SK-N-SH (cell line): ENCODE data around the gene BCL7B. TPM values are rescaled to one million over a fixed set of nuclear protein-coding genes. Genes with fewer than 3 reads are reported as not detected.
"Not testable (repeated sequence)": the region's sequence is repeated elsewhere in the genome, so short reads cannot be mapped to it uniquely, and the experiment has no call there.

ENCODE experiments used
- CTCF ChIA-PET: fragments of 300-600, 350-600 bp; formaldehyde crosslinking; extraction: SDS; loops from one replicate; lab custom pipeline; 2021; lab: Yijun Ruan, JAX
- POLR2A ChIA-PET: fragments of 350-600 bp; sonication (Branson Sonifier 250); formaldehyde crosslinking; extraction: SDS; loops from one replicate; lab custom pipeline; 2020; ENCODE audit warnings: antibody characterized with exemption, inconsistent platforms; lab: Yijun Ruan, JAX
- DNase-seq: peaks from one replicate; pipeline ENCODE4 v3.0.0; 2012
- H2AFZ ChIP-seq: fragments of 200-600 bp; sonication (generic); 2 replicates; pipeline ENCODE4 v1.8.1; 2016; ENCODE audit warnings: antibody characterized with exemption, mild to moderate bottlenecking, low read depth
- H3F3A ChIP-seq: fragments of 200-600 bp; sonication (generic); replicated peaks from 2 replicates; pipeline ENCODE3; 2016; ENCODE audit warnings: antibody characterized with exemption, mild to moderate bottlenecking; ENCODE audit not compliant: insufficient read depth
- H3K27ac ChIP-seq, 2 experiments: fragments of 200-500 bp in 1 of 2; fragments of 200-600 bp in 1 of 2; sonication (Bioruptor generic) in 1 of 2; sonication (generic), shearing (Covaris generic) in 1 of 2; 2 replicates each; pipeline versions ENCODE4 v1.5.1 to v1.6.1; 2014 to 2016; ENCODE audit warnings: low read depth in 2 of 2, inconsistent platforms in 1 of 2, low read length in 1 of 2, mild to moderate bottlenecking in 1 of 2, mixed read lengths in 1 of 2
- H3K27me3 ChIP-seq: fragments of 200-600 bp; sonication (generic), shearing (Covaris generic); 2 replicates; pipeline ENCODE4 v1.6.1; 2016; ENCODE audit warnings: mixed run types; ENCODE audit not compliant: insufficient read depth
- H3K36me3 ChIP-seq, 2 experiments: fragments of 200-500 bp in 1 of 2; fragments of 200-600 bp in 1 of 2; sonication (Bioruptor generic) in 1 of 2; sonication (generic) in 1 of 2; replicated peaks in 1 of 2; 2 replicates each; pipeline versions ENCODE3 to v1.5.1; 2014 to 2016; ENCODE audit warnings: low read length in 1 of 2, mild to moderate bottlenecking in 1 of 2; ENCODE audit not compliant: insufficient read depth in 2 of 2, control insufficient read depth in 1 of 2
- H3K4me1 ChIP-seq, 2 experiments: fragments of 200-500 bp in 1 of 2; fragments of 200-600 bp in 1 of 2; sonication (Bioruptor generic) in 1 of 2; sonication (generic), shearing (Covaris generic) in 1 of 2; 2 replicates each; pipeline versions ENCODE4 v1.5.1 to v1.6.1; 2014 to 2016; ENCODE audit warnings: low read depth in 1 of 2, low read length in 1 of 2, mixed run types in 1 of 2; ENCODE audit not compliant: insufficient read depth in 2 of 2, control insufficient read depth in 1 of 2
- H3K4me2 ChIP-seq: fragments of 200-600 bp; sonication (generic), shearing (Covaris generic); 2 replicates; pipeline ENCODE4 v1.6.1; 2017; ENCODE audit warnings: mixed run types
- H3K4me3 ChIP-seq, 2 experiments: fragments of 200-500 bp in 1 of 2; fragments of 200-600 bp in 1 of 2; sonication (Bioruptor generic) in 1 of 2; sonication (generic), shearing (Covaris generic) in 1 of 2; 2 replicates each; pipeline versions ENCODE4 v1.5.1 to v1.8.1; 2014 to 2016; ENCODE audit warnings: low read depth in 2 of 2, inconsistent platforms in 1 of 2, low read length in 1 of 2, mild to moderate bottlenecking in 1 of 2, mixed read lengths in 1 of 2, moderate library complexity in 1 of 2
- H3K79me2 ChIP-seq: fragments of 200-600 bp; sonication (generic); 2 replicates; pipeline ENCODE4 v1.8.1; 2017; ENCODE audit warnings: mild to moderate bottlenecking; ENCODE audit not compliant: insufficient read depth
- H3K9ac ChIP-seq: fragments of 200-600 bp; sonication (generic); 2 replicates; pipeline ENCODE4 v1.6.1; 2017; ENCODE audit warnings: mixed run types
- H3K9me2 ChIP-seq: fragments of 200-600 bp; sonication (generic); 2 replicates; pipeline ENCODE4 v1.6.1; 2017; ENCODE audit warnings: mixed run types
- H3K9me3 ChIP-seq: fragments of 200-600 bp; sonication (generic); 2 replicates; pipeline ENCODE4 v1.6.1; 2017; ENCODE audit warnings: mixed run types, mild to moderate bottlenecking, moderate library complexity
- H4K20me1 ChIP-seq: fragments of 200-600 bp; sonication (generic); 2 replicates; pipeline ENCODE4 v1.6.1; 2017; ENCODE audit warnings: mild to moderate bottlenecking, mixed run types; ENCODE audit not compliant: insufficient read depth
- ELF1 ChIP-seq: IDR thresholded peaks from 2 replicates; pipeline ENCODE4 v1.4.0; 2012
- EP300 ChIP-seq, 2 experiments: IDR thresholded peaks; 2 replicates each; pipeline versions ENCODE4 v1.4.0 to v1.6.1; 2012; ENCODE audit warnings: borderline replicate concordance in 1 of 2, low read depth in 1 of 2, low read length in 1 of 2
- FOSL2 ChIP-seq: IDR thresholded peaks from 2 replicates; pipeline ENCODE4 v1.4.0; 2012; ENCODE audit warnings: low read depth, mild to moderate bottlenecking, moderate library complexity, borderline replicate concordance
- FOXM1 ChIP-seq: IDR thresholded peaks from 2 replicates; pipeline ENCODE4 v1.4.0; 2012; ENCODE audit warnings: low read depth, mild to moderate bottlenecking
- REST ChIP-seq: IDR thresholded peaks from 2 replicates; pipeline ENCODE4 v1.6.1; 2012; ENCODE audit warnings: mild to moderate bottlenecking, low read depth, low read length, moderate library complexity
- RFX5 ChIP-seq: IDR thresholded peaks from 2 replicates; pipeline ENCODE4 v1.6.1; 2012; ENCODE audit warnings: mild to moderate bottlenecking, improper control_type of control experiment, low read length
- TEAD4 ChIP-seq: IDR thresholded peaks from 2 replicates; pipeline ENCODE4 v1.4.0; 2012; ENCODE audit warnings: mild to moderate bottlenecking, borderline replicate concordance; ENCODE audit not compliant: insufficient read depth
- WGBS: methylation state at CpG from one replicate; pipeline ENCODE4 v1.1.6; 2017; ENCODE audit warnings: low lambda C conversion rate; 5-methylcytosine and 5-hydroxymethylcytosine counted together
- polyA plus RNA-seq, 3 experiments: library from polyadenylated mRNA; depleted of rRNA; stranded (reverse); fragments of >200 nt; gene quantifications; 2 replicates each; pipeline ENCODE4 v1.2.3, GENCODE V29; 2012
- TF ChIP-seq, protein P1 (sequence below): IDR thresholded peaks from 2 replicates; pipeline ENCODE4 v1.4.0; 2012; ENCODE audit warnings: low read depth, borderline replicate concordance
- TF ChIP-seq, protein P2 (sequence below): fragments of 150-350 bp; IDR thresholded peaks from 2 replicates; pipeline ENCODE4 v1.6.1; 2017; ENCODE audit warnings: antibody characterized with exemption, low read length, low read depth, borderline replicate concordance

BCL7B gene
- polyA plus RNA-seq, 1 of the 3 experiments (the other 2 are of a cell fraction) = 114 TPM

GRCh38 chr7:73567846-73568685 lies 10.6 kb upstream of the BCL7B start (continued):
- TF ChIP-seq REST (0 out of 2 replicates have a peak, but pooled peaks have one; percentile 4), ELF1 (peak; percentile 35; the same call in 1 of the 2 replicates)
- TF ChIP-seq, protein P1, sequence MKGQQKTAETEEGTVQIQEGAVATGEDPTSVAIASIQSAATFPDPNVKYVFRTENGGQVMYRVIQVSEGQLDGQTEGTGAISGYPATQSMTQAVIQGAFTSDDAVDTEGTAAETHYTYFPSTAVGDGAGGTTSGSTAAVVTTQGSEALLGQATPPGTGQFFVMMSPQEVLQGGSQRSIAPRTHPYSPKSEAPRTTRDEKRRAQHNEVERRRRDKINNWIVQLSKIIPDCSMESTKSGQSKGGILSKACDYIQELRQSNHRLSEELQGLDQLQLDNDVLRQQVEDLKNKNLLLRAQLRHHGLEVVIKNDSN = no peak

DNA sequence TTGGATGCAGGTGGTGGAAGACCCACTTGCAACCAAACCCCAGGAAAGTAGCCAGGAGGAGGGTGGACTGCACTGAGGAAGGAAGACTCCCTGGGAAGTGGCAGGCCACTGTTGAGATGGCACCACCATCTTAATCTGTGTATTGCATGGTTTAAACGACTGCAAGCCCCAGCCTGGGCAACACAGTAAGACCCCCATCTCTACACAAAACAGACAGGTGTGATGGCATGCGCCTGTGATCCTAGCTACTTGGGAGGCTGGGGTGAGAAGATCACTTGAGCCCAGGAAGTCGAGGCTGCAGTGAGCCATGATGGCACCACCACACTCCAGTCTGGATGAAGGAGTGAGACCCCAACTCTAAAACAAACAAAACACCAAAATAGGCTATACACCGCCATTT lies 9.7 kb upstream of the BCL7B start:
- CTCF ChIA-PET = interaction anchor here (1.1 to 3.2 kb wide), 3 partner anchors 11 to 167 kb away, joined by 3 to 12 read pairs (median 5); partner anchors contain the start of gene TBL2
- H3K4me2 ChIP-seq = no peak overlapping the region
- POLR2A ChIA-PET = no interaction called here
- H3K9me3 ChIP-seq = no peaks in the 10 kb centered on the region
- H3K9me2 ChIP-seq = no peaks in the 10 kb centered on the region
- no peak for TF ChIP-seq ELF1
- TF ChIP-seq EP300 (IDR thresholded peaks at IDR 0.05; ENCODE audit: borderline replicate concordance in 1 of 2, low read depth in 1 of 2, low read length in 1 of 2) = no peak
- TF ChIP-seq, protein P2, sequence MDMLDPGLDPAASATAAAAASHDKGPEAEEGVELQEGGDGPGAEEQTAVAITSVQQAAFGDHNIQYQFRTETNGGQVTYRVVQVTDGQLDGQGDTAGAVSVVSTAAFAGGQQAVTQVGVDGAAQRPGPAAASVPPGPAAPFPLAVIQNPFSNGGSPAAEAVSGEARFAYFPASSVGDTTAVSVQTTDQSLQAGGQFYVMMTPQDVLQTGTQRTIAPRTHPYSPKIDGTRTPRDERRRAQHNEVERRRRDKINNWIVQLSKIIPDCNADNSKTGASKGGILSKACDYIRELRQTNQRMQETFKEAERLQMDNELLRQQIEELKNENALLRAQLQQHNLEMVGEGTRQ = no peak
- no peak for TF ChIP-seq FOXM1
- no peak for TF ChIP-seq TEAD4
- no peak for TF ChIP-seq RFX5
- no peak; the same call in 1 of the 2 replicates for TF ChIP-seq FOSL2
- TF ChIP-seq, all 33 proteins: peak for 0
- H2AFZ ChIP-seq = no peak overlapping the region
- H4K20me1 ChIP-seq = no peaks in the 10 kb centered on the region
- no peak overlapping the region for H3K27ac ChIP-seq
- no peaks in the 10 kb centered on the region; the same call in 1 of the 2 replicates for H3K79me2 ChIP-seq
- H3K9ac ChIP-seq = no peak overlapping the region
- no peaks in the 10 kb centered on the region for H3K4me1 ChIP-seq
- no peaks in the 10 kb centered on the region for H3K27me3 ChIP-seq
- H3F3A ChIP-seq = peaks cover 24% of the 10 kb centered on the region
- H3K4me3 ChIP-seq = no peak overlapping the region
- 62% methylated on average over 4 of the region's 4 CpGs for WGBS
- no peak for DNase-seq
- peaks cover 29 to 34% of the 10 kb centered on the region in 2 experiments for H3K36me3 ChIP-seq

DNA sequence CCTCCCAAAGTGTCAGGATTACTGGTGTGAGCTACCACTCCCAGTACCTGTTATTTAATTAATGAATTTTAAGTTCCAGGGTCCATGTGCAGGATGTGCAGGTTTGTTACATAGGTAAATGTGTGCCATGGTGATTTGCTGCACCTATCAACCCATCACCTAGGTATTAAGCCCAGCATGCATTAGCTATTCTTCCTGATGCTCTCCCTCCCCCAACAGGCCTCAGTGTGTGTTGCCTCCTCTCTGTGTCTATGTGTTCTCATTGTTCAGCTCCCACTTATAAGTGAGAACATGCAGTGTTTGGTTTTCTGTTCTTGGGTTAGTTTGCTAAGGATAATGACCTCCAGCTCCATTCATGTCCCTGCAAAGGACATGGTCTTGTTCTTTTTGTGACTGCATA lies 8.9 kb upstream of the BCL7B start:
- peak overlapping the region in 1 of 2 experiments; percentile 21; a peak in 1 of 4 replicates for H3K4me3 ChIP-seq
- peak overlapping the region; percentile 46 for H3K4me2 ChIP-seq
- not testable (repeated sequence) for H3K4me1 ChIP-seq, H3K9me2 ChIP-seq, DNase-seq, H4K20me1 ChIP-seq, H2AFZ ChIP-seq, H3K9ac ChIP-seq, H3K9me3 ChIP-seq, H3K79me2 ChIP-seq, H3K27ac ChIP-seq, H3K27me3 ChIP-seq
- ChIA-PET CTCF (interaction anchor here (1.0 to 3.2 kb wide), 4 partner anchors 9 to 168 kb away, joined by 3 to 12 read pairs (median 4); partner anchors contain the start of genes BCL7B and TBL2), POLR2A (interaction anchor here (1.0 to 1.1 kb wide), 3 partner anchors 10 to 44 kb away, joined by 3 to 6 read pairs (median 5); partner anchors contain the start of gene BAZ1B)
- H3K36me3 ChIP-seq = peaks cover 25 to 27% of the 10 kb centered on the region in 2 experiments
- peaks cover 24% of the 10 kb centered on the region for H3F3A ChIP-seq
